Motor neuron (in vitro differentiated cells): ENCODE measurements around the gene CLSTN3. TPM values are rescaled to one million over a fixed set of nuclear protein-coding genes. Genes with fewer than 3 reads are reported as not detected.

Experiments used
- ATAC-seq, 8 experiments: fragments of 200-7000 bp; cut with Tn5 transposase; replicated peaks in 6 of 8; 2 replicates each; pipeline ENCODE4 v1.8.0; 2021; ENCODE audit warnings: mild to moderate bottlenecking in 8 of 8, moderate library complexity in 8 of 8
- H3K27ac ChIP-seq, 2 donors: fragments of 250-450 bp; sonication (Bioruptor Pico); 2 replicates each; pipeline ENCODE4 v1.9.0; 2021; ENCODE audit warnings: antibody characterized with exemption in 2 of 2, mild to moderate bottlenecking in 2 of 2, moderate library complexity in 1 of 2
- H3K4me1 ChIP-seq, 2 donors: fragments of 250-450 bp; sonication (Bioruptor Pico); replicated peaks in 1 of 2; 2 replicates each; pipeline ENCODE4 v1.6.1; 2021; ENCODE audit warnings: antibody characterized with exemption in 2 of 2, mild to moderate bottlenecking in 2 of 2, moderate library complexity in 1 of 2
- H3K4me3 ChIP-seq, 5 donors: fragments of 250-450 bp; sonication (Bioruptor Pico); 2 replicates each; pipeline ENCODE4 v1.9.0; 2021; ENCODE audit warnings: antibody characterized with exemption in 5 of 5, mild to moderate bottlenecking in 5 of 5, moderate library complexity in 4 of 5
- WGBS, 10 experiments: fragments of 450-650 bp; shearing (Covaris generic); methylation state at CpG; one replicate each; pipeline ENCODE4 v1.0.0; 2022; 5-methylcytosine and 5-hydroxymethylcytosine counted together
- in situ Hi-C, 9 experiments: fragments of 400-800 bp; cut with MboI; loops; one replicate each; pipeline ENCODE4 v1.15.0; 2021; ENCODE audit warnings: low sequenced_read_pairs in 9 of 9, low pct_unique_long_range_greater_than_20kb in 2 of 9; ENCODE audit not compliant: unreplicated experiment in 9 of 9
- total RNA-seq, 8 experiments: library from RNA; unstranded; fragments of 300-600 nt; gene quantifications; 2 replicates each; pipeline versions ENCODE4 v1.2.3 to v1.2.4, GENCODE V29; 2022

CLSTN3 gene
- total RNA-seq, 8 experiments from 2014 or later = 15.1 to 62.6 (median 44.1) TPM

DNA sequence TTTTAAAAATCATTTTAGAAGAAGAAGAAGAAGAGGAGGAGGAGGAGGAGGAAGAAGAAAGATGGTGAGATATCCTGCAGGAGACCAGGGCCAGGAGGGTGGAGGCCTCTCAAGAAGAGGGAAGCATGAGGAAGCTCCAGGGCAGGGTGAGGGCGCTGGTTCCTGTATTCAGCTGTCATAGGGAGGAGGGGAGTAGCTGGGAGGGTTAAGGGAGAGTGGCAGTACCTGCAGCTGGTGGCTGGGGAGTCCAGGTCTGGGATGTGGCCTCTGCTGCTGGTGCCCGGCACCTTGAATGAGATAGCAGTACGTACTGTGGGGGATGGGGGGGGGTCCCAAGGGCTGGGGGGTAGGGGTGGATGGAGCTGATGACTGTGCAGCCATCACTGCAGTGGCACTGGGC lies 11.3 kb upstream of the CLSTN3 start:
- peak in 3 of 8 experiments; percentile 32 to 83 (median 70) for ATAC-seq
- no peak overlapping the region for H3K27ac ChIP-seq
- 33 to 80% (median 45%) methylated on average over 1 of the region's 3 CpGs; no CpG with 5 or more reads in 6 of the 10 experiments for WGBS, 10 experiments
- in situ Hi-C loops = loop anchor here in 3 of 9 experiments (25.0 kb wide), 2 partner anchors 157 to 182 kb away; partner anchors contain the start of genes ATN1 (in 2 of the 3), C12orf57 (in 2 of the 3), RNU7-1 (in 2 of the 3) and EMG1 (in 1 of the 3)
- H3K4me1 ChIP-seq = peaks cover 3 to 4% of the 10 kb centered on the region in 2 donors
- no peak overlapping the region for H3K4me3 ChIP-seq

DNA sequence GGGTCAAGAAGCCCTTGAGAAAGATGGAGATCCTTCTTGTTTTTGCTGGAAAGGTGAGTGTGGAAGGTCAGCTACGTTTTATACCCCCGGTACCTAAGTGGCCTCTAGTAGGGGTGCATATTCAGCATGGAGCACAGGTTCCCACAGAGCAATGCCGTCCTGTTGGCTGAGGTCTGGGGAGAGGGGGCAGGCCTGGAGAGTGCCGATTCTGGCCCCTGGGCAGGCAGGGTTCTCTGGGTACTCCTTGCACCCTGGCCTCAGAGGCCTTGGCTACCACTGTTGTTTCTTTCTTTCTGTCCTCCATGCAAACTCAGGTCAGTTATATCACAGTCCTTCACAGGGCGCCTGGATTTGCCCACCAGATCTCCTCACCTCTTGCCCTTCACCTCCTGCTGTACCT lies 10.0 kb upstream of the CLSTN3 start:
- in situ Hi-C loops = loop anchor here in 3 of 9 experiments (25.0 kb wide), 2 partner anchors 158 to 183 kb away; partner anchors contain the start of genes ATN1 (in 2 of the 3), C12orf57 (in 2 of the 3), RNU7-1 (in 2 of the 3) and EMG1 (in 1 of the 3)
- no peak for ATAC-seq
- Histone ChIP-seq H3K27ac (no peak overlapping the region), H3K4me1 (peaks cover 4 to 13% of the 10 kb centered on the region in 2 donors), H3K4me3 (no peak overlapping the region)
- WGBS, 10 experiments = 60 to 100% (median 80%) methylated on average over 1 to 3 of the region's 5 CpGs; no CpG with 5 or more reads in 6 of the 10 experiments

- Histone ChIP-seq H3K27ac (no peak overlapping the region), H3K4me3 (no peak overlapping the region), H3K4me1 (peaks cover 4 to 13% of the 10 kb centered on the region in 2 donors)
- WGBS, 10 experiments = 80 to 86% methylated on average over 1 of the region's 5 CpGs; no CpG with 5 or more reads in 8 of the 10 experiments
- ATAC-seq = no peak
- in situ Hi-C loops = loop anchor here in 3 of 9 experiments (25.0 kb wide), 2 partner anchors 159 to 184 kb away; partner anchors contain the start of genes ATN1 (in 2 of the 3), C12orf57 (in 2 of the 3), RNU7-1 (in 2 of the 3) and EMG1 (in 1 of the 3)
Measured at GRCh38 chr12:7121324-7121723, 8.8 kb upstream of the CLSTN3 start.

GRCh38 chr12:7122811-7123769 lies 7.1 kb upstream of the CLSTN3 start:
- H3K4me3 ChIP-seq = no peak overlapping the region
- WGBS, 10 experiments = 0 to 100% (median 88%) methylated on average over 1 to 4 of the region's 7 CpGs; no CpG with 5 or more reads in 3 of the 10 experiments
- peaks cover 4 to 13% of the 10 kb centered on the region in 2 donors for H3K4me1 ChIP-seq
- no peak overlapping the region for H3K27ac ChIP-seq
- in situ Hi-C loops = loop anchor here in 3 of 9 experiments (25.0 kb wide), 2 partner anchors 161 to 186 kb away; partner anchors contain the start of genes ATN1 (in 2 of the 3), C12orf57 (in 2 of the 3), RNU7-1 (in 2 of the 3) and EMG1 (in 1 of the 3)
- ATAC-seq = no peak

DNA sequence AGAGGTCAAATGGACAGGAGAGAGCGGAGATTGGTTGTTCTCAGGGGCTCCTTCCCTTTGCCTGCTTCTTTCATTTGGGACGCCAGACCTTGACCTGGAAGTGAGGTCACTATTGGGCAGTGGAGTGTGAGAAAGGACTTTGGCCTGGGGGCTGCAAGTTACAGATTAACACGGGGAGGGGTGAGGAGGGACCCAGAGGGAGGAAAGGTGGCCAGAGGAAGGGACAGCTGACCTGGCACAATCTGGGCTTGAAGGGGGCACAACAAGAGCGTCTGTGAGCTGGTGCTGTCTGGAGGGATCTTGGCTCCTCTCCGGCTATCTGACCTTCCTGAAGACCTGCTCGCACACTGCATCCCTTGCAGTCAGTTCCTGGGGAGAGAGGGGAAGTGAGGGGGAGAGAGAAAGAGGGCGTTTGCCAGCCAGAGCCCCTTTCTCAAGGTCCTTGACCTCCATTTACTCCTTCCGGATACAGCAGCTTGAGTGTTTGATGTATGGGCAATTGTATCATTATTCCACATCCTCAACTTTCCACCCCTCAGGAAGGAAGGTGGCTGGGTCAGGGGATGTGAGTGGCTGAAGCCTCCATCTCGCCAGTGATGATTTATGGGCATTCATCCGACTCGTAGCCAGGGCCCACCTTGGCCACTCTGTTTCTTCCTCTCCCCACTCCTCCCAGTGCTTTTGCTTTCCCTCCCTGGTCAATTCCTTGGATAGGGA lies 6.2 kb upstream of the CLSTN3 start:
- ATAC-seq = peak in 4 of 8 experiments; percentile 45 to 77 (median 62)
- in situ Hi-C loops = loop anchor here in 3 of 9 experiments (25.0 kb wide), 2 partner anchors 162 to 187 kb away; partner anchors contain the start of genes ATN1 (in 2 of the 3), C12orf57 (in 2 of the 3), RNU7-1 (in 2 of the 3) and EMG1 (in 1 of the 3)
- 17 to 100% (median 54%) methylated on average over 1 to 4 of the region's 11 CpGs; no CpG with 5 or more reads in 2 of the 10 experiments for WGBS, 10 experiments
- Histone ChIP-seq H3K27ac (no peak overlapping the region), H3K4me1 (peaks cover 4 to 13% of the 10 kb centered on the region in 2 donors), H3K4me3 (no peak overlapping the region)

GRCh38 chr12:7125632-7126227 lies 4.4 kb upstream of the CLSTN3 start:
- no peak overlapping the region for H3K4me3 ChIP-seq
- H3K4me1 ChIP-seq = peaks cover 8 to 16% of the 10 kb centered on the region in 2 donors
- H3K27ac ChIP-seq = no peak overlapping the region
- WGBS, 10 experiments = 44 to 100% (median 78%) methylated on average over 1 to 4 of the region's 4 CpGs
- in situ Hi-C loops = no loop called here
- peak in 1 of 8 experiments; percentile 34 for ATAC-seq

DNA sequence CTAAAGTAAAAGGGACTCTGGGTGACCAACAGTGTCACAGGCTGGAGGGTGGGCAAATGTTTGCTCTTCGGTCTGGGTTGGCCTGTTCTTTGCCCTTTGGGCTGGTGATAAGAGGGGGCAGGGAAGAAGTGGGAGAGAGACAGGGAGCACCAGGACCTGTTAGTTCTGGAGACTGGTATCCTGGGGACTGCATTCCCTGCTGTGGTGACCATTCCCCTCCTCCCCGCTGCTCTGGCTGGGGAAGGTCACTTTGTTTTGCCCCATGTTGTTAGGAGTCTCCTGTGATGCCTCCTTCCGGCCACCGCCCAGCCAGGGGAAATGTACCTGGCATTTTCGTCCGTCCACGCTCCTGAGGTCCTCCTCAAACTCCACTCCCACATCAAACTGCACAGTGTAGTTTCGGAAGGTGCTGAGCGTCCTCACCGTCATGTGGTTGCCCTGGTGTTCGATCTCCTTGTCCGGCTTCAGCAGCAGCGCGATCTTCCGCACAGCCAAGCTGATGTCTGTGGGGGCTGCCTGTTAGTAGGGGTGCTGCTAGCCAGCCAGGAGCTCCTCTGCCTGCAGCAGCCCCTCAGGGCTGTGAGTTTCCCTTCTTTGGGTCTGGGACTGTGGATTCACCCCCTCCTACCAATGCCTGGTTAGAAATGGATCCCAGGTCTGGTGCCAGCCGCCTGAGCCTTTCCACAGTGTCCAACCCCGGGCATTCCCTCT lies 2.1 kb upstream of the CLSTN3 start:
- Histone ChIP-seq H3K27ac (no peak overlapping the region), H3K4me3 (no peak overlapping the region), H3K4me1 (peaks cover 20 to 29% of the 10 kb centered on the region in 2 donors)
- ATAC-seq = no peak
- in situ Hi-C loops = no loop called here
- WGBS, 10 experiments = 40 to 100% (median 88%) methylated on average over 1 to 12 of the region's 17 CpGs; no CpG with 5 or more reads in 4 of the 10 experiments

DNA sequence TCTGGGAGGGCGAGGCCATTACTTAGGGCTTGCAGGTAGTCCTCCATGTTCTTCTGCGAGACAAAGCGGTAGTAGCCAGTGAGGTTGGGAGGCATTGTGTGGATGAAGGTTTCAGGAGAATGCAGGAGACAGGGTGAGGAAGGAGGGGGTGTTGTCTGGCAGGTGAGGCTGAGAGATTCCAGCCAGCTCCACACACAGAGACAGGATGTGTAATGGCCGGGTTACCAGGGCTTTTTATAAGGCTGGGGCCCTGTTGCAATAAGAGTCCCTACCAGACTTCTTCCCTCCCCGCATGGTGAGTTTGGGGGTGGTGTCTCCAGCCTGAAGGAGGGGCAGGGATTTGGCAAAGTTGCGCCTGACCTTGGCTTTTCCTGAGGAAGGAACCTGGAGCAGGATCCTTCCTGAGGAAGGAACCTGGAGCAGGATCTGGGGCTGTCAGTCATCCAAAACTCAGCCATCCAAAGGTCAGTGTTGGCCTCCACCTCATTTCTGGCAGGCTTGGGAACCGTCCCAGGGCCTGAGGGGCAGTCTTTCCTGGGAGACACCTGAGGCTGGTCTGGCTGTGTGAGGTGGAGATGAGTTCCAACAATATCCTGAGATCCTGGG lies 1.4 kb upstream of the CLSTN3 start, which contains the start of gene RBP5:
Gene RBP5 (minus strand): TSS at position 209 of the 606 bp plus-strand sequence. CDS start 114 bp downstream, at position 95.
- ATAC-seq = no peak
- in situ Hi-C loops = no loop called here
- Histone ChIP-seq H3K27ac (peak within 1 kb of the TSS; percentile 63 to 83), H3K4me3 (peak within 1 kb of the TSS; percentile 69 to 98 (median 92)), H3K4me1 (peaks cover 18 to 26% of the 10 kb centered on the region in 2 donors)
- WGBS, 10 experiments = 83 to 100% (median 83%) methylated on average over 1 to 2 of the region's 7 CpGs; no CpG with 5 or more reads in 7 of the 10 experiments

DNA sequence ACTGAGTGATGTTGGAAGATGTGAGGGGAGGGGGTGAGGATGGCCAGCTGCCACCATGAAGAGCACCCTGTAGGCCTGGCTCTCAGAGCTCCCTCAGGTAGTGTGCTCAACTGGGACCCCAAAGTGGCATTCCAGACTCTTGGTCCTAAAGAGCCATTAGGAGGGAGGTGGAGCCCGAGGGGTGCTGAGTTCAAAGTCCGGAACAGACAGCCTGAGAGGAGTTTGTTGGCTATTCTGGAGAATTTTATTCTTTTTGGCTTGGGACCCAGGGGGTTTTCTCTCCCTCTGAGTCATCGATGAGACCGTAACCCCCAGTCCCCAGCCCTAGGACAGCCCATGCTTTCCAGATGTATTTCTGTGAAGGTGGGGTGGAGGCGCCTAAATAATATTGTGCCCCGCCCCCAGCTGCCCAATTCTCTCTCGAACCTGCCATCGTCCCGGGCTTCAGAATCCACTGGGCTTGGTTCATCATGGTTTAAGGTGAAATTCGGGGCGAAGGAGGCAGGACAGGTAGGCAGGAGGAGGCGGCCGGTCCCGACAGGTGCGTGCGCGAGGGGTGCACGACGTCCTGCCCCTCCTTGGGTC lies 792 bp upstream of the CLSTN3 start:
- peak in 3 of 8 experiments; percentile 1 to 7 (median 4) for ATAC-seq
- Histone ChIP-seq H3K27ac (peak overlapping the region; percentile 63 to 83), H3K4me3 (peak overlapping the region; percentile 69 to 98 (median 92)), H3K4me1 (peaks cover 17 to 20% of the 10 kb centered on the region in 2 donors)
- in situ Hi-C loops = no loop called here
- 0 to 100% (median 42%) methylated on average over 1 to 9 of the region's 19 CpGs; no CpG with 5 or more reads in 4 of the 10 experiments for WGBS, 10 experiments

DNA sequence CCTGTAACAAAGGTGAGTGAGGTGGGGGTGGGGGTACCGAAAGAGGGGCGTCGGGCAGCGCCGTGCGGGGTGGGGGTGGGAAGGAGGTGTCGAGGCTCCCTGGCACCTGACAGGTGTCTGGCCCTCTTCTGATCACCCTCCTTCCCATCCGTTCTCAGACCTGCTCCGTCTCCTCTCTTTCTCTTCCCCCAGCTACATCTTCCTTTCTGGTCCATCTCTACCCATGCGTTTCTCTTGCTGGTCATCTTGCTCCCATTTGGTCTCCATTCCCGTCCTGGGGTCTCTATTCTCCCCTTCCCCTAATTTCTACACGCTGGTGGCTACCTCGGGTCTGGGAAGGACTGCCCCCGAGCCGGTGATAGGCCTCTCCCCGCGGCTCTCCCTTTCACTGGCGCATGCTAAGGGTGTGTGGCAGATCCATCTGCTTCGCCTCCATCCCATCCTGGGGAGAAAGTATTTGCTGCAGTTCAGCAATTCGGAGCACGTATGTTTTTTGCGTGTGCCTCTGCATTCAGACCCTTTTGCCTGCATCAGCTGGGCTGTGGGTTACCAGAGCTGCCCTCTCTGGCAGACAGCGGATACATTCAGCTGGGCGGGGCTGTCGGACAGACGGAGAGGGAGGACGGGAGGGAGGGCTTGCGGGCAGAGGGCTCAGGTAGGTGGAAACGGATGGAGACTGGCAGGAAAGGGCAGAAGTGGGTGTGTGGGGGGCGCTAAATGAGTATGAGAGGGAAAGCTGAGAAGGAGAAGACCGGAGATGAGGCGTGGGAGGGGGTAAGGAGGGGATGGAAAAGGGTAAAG lies 730 bp downstream of the CLSTN3 start:
- peak; percentile 21 to 66 (median 61) for ATAC-seq
- WGBS, 10 experiments = 0 to 8% (median 3%) methylated on average over 2 to 14 of the region's 32 CpGs; no CpG with 5 or more reads in 6 of the 10 experiments
- H3K4me1 ChIP-seq = peaks cover 16 to 17% of the 10 kb centered on the region in 2 donors
- in situ Hi-C loops = no loop called here
- peak overlapping the region; percentile 63 to 83 for H3K27ac ChIP-seq
- H3K4me3 ChIP-seq = peak overlapping the region; percentile 69 to 98 (median 92)
